Measurements from ENCODE around the gene PRR15L. TPM values are rescaled to one million over a fixed set of nuclear protein-coding genes. Genes with fewer than 3 reads are reported as not detected.

PRR15L gene
- 100 to 1,000 TPM in 3 of 4 donors, 10 to 100 TPM in 1; 63.6 to 150 (median 127) TPM for total RNA-seq

- H3K36me3 ChIP-seq = no peaks in the 10 kb centered on the region
- intact Hi-C loops (cut with DNase I) = no loop called here
- DNase-seq = peak; percentile 92 to 93
- TF ChIP-seq POLR2A (IDR thresholded peaks at IDR 0.05) (peak; percentile 66 to 98), CTCF (IDR thresholded peaks at IDR 0.05) (peak in 1 of 6 experiments; percentile 17)
- 10 to 18% methylated on average over 14 to 16 of the region's 16 CpGs for WGBS, 2 donors
- H3K27me3 ChIP-seq = no peaks in the 10 kb centered on the region
- H3K4me3 ChIP-seq (replicated peaks in 1 of 3) = peak within 1 kb of the TSS; percentile 56 to 59 (median 57)
- H3K4me1 ChIP-seq = peaks cover 26 to 35% of the 10 kb centered on the region in 2 donors
- peak within 1 kb of the TSS; percentile 92 to 97 (median 96) for H3K27ac ChIP-seq
- no peaks in the 10 kb centered on the region for H3K9me3 ChIP-seq
Observed at GRCh38 chr17:47957591-47958490, at the start of gene PRR15L. Gene PRR15L, minus strand, starts transcription at chr17:47957883. Its CDS starts 4,649 bp downstream, at chr17:47953234.

- WGBS, 2 donors = 92 to 97% methylated on average over 12 of the region's 12 CpGs
- DNase-seq = no peak
- Histone ChIP-seq H3K27ac (peak overlapping the region in 2 of 3 donors; percentile 62 to 71), H3K4me3 (replicated peaks in 1 of 3) (no peak overlapping the region), H3K27me3 (no peaks in the 10 kb centered on the region), H3K9me3 (no peaks in the 10 kb centered on the region), H3K36me3 (no peaks in the 10 kb centered on the region), H3K4me1 (peaks cover 15 to 34% of the 10 kb centered on the region in 2 donors)
- no peak for TF ChIP-seq POLR2A (IDR thresholded peaks at IDR 0.05)
- TF ChIP-seq CTCF (IDR thresholded peaks at IDR 0.05) = no peak
- intact Hi-C loops (cut with DNase I) = no loop called here
Observed at GRCh38 chr17:48006936-48007709, 49.4 kb upstream of the PRR15L start.

GRCh38 chr17:48004983-48005382, 47.3 kb upstream of the PRR15L start:
- Histone ChIP-seq H3K9me3 (no peaks in the 10 kb centered on the region), H3K4me3 (replicated peaks in 1 of 3) (no peak overlapping the region), H3K27me3 (no peaks in the 10 kb centered on the region), H3K27ac (peak overlapping the region; percentile 62 to 77 (median 71)), H3K4me1 (peaks cover 10 to 30% of the 10 kb centered on the region in 2 donors), H3K36me3 (no peaks in the 10 kb centered on the region)
- DNase-seq = no peak
- intact Hi-C loops (cut with DNase I) = no loop called here
- WGBS, 2 donors = 51 to 68% methylated on average over 3 of the region's 3 CpGs
- TF ChIP-seq CTCF (IDR thresholded peaks at IDR 0.05) (no peak), POLR2A (IDR thresholded peaks at IDR 0.05) (no peak)

GRCh38 chr17:48003417-48004151, 45.9 kb upstream of the PRR15L start:
- H3K36me3 ChIP-seq = no peaks in the 10 kb centered on the region
- H3K27ac ChIP-seq = peak overlapping the region; percentile 67 to 86 (median 81)
- H3K4me3 ChIP-seq (replicated peaks in 1 of 3) = no peak overlapping the region
- WGBS, 2 donors = 86% methylated on average over 17 of the region's 17 CpGs
- no peak for DNase-seq
- H3K4me1 ChIP-seq = peaks cover 10 to 30% of the 10 kb centered on the region in 2 donors
- H3K27me3 ChIP-seq = no peaks in the 10 kb centered on the region
- TF ChIP-seq CTCF (IDR thresholded peaks at IDR 0.05) = no peak
- no peak for TF ChIP-seq POLR2A (IDR thresholded peaks at IDR 0.05)
- H3K9me3 ChIP-seq = no peaks in the 10 kb centered on the region
- intact Hi-C loops (cut with DNase I) = no loop called here

Measured in thyroid gland (tissue), 4 donors.